ENCODE results near the gene RBM19.

DNA sequence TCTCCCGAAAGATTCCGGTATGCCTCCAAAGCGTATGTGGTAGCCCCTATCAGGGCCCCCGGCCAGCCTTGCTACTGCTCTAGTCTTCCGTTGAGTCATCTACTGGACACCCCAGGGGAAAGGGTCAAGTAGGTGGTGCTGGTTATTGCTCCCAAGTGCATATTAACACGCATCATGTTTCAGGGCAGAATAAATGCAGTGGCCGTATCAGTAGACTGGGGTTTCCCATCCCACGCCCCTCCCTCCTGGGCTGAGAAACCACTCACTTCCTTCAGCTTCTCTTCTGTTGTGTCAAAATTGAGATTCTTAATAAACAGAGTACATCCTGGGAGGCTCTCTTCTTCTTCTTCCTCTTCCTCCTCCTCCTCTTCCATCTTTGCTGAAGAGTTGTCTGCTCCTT, 39.3 kb downstream of the RBM19 start:
- no peak for TF ChIP-seq ESRRA (IDR thresholded peaks at IDR 0.05; ENCODE audit: borderline replicate concordance, low read length)
- TF ChIP-seq POLR2A (IDR thresholded peaks at IDR 0.05; ENCODE audit: low read length) = no peak
- TF ChIP-seq, protein P1, sequence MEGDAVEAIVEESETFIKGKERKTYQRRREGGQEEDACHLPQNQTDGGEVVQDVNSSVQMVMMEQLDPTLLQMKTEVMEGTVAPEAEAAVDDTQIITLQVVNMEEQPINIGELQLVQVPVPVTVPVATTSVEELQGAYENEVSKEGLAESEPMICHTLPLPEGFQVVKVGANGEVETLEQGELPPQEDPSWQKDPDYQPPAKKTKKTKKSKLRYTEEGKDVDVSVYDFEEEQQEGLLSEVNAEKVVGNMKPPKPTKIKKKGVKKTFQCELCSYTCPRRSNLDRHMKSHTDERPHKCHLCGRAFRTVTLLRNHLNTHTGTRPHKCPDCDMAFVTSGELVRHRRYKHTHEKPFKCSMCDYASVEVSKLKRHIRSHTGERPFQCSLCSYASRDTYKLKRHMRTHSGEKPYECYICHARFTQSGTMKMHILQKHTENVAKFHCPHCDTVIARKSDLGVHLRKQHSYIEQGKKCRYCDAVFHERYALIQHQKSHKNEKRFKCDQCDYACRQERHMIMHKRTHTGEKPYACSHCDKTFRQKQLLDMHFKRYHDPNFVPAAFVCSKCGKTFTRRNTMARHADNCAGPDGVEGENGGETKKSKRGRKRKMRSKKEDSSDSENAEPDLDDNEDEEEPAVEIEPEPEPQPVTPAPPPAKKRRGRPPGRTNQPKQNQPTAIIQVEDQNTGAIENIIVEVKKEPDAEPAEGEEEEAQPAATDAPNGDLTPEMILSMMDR (IDR thresholded peaks at IDR 0.05) = no peak
- no peak for TF ChIP-seq MAX (IDR thresholded peaks at IDR 0.05)
- TF ChIP-seq CHD2 (IDR thresholded peaks at IDR 0.05; ENCODE audit: low read length, partially characterized antibody) = no peak
- no peak for TF ChIP-seq RAD21 (conservative IDR thresholded peaks at IDR 0.05 in 1 of 2, IDR thresholded peaks at IDR 0.05 in 1 of 2)
- no peak for TF ChIP-seq ZSCAN20 (CRISPR knock-in tag; IDR thresholded peaks at IDR 0.05)
- TF ChIP-seq FOXS1 (CRISPR knock-in tag; IDR thresholded peaks at IDR 0.05) = no peak
- no peak for TF ChIP-seq NFE2L2 (conservative IDR thresholded peaks at IDR 0.05; ENCODE audit: low read length)
- TF ChIP-seq FOSB (CRISPR knock-in tag; IDR thresholded peaks at IDR 0.05) = no peak

All from A549 (cell line).